Measurements from ENCODE around the gene TLE1.

TLE1 gene

GRCh38 chr9:81652058-81652687 lies 37.2 kb downstream of the TLE1 start:
- peaks cover 3% of the 10 kb centered on the region for H3K4me1 ChIP-seq (ENCODE audit: insufficient read depth, low read length, poor library complexity, severe bottlenecking)
- H3K36me3 ChIP-seq (ENCODE audit: insufficient read depth, low read length) = peaks cover 21% of the 10 kb centered on the region; the same call in 1 of the 2 replicates
- peaks cover 10% of the 10 kb centered on the region for H3K79me2 ChIP-seq (ENCODE audit: insufficient read depth, low read length)

GRCh38 chr9:81650586-81651515 lies 38.5 kb downstream of the TLE1 start:
- H3K4me1 ChIP-seq (ENCODE audit: insufficient read depth, low read length, poor library complexity, severe bottlenecking) = peaks cover 9% of the 10 kb centered on the region
- peaks cover 21% of the 10 kb centered on the region; the same call in 1 of the 2 replicates for H3K36me3 ChIP-seq (ENCODE audit: insufficient read depth, low read length)

More at GRCh38 chr9:81652058-81652687, 37.2 kb downstream of the TLE1 start:
- no peak overlapping the region for H3K4me2 ChIP-seq (ENCODE audit: low read depth, low read length, poor library complexity, severe bottlenecking)
- H3F3A ChIP-seq (ENCODE audit: low read depth) = no peaks in the 10 kb centered on the region
- TF ChIP-seq CTCF (conservative IDR thresholded peaks at IDR 0.05; ENCODE audit: low read length) (no peak), EZH2phosphoT487 (IDR thresholded peaks at IDR 0.05; ENCODE audit: borderline replicate concordance) (no peak)
- H3K9me3 ChIP-seq (ENCODE audit: insufficient read depth, low read depth, low read length) = no peaks in the 10 kb centered on the region
- no peak overlapping the region for H3K9ac ChIP-seq (ENCODE audit: low read depth, low read length, poor library complexity, severe bottlenecking)
- no peak overlapping the region for H3K4me3 ChIP-seq (ENCODE audit: low read length, poor library complexity, severe bottlenecking)
- H2AFZ ChIP-seq (ENCODE audit: low read length) = no peak overlapping the region
- H3K9me2 ChIP-seq (replicated peaks; ENCODE audit: low read depth, low read length) = no peaks in the 10 kb centered on the region
- H4K20me1 ChIP-seq (ENCODE audit: insufficient read depth, low read length, poor library complexity, severe bottlenecking) = no peaks in the 10 kb centered on the region
- no peaks in the 10 kb centered on the region for H3K27me3 ChIP-seq (ENCODE audit: insufficient read depth, low read length, poor library complexity, severe bottlenecking)

More at GRCh38 chr9:81650586-81651515, 38.5 kb downstream of the TLE1 start:
- no peak overlapping the region for H3K4me2 ChIP-seq (ENCODE audit: low read depth, low read length, poor library complexity, severe bottlenecking)
- no peaks in the 10 kb centered on the region for H3F3A ChIP-seq (ENCODE audit: low read depth)
- H3K9me2 ChIP-seq (replicated peaks; ENCODE audit: low read depth, low read length) = no peaks in the 10 kb centered on the region
- H3K4me3 ChIP-seq (ENCODE audit: low read length, poor library complexity, severe bottlenecking) = no peak overlapping the region
- no peak overlapping the region for H2AFZ ChIP-seq (ENCODE audit: low read length)
- H3K79me2 ChIP-seq (ENCODE audit: insufficient read depth, low read length) = peaks cover 10% of the 10 kb centered on the region
- H4K20me1 ChIP-seq (ENCODE audit: insufficient read depth, low read length, poor library complexity, severe bottlenecking) = no peaks in the 10 kb centered on the region
- H3K9me3 ChIP-seq (ENCODE audit: insufficient read depth, low read depth, low read length) = no peaks in the 10 kb centered on the region
- H3K27me3 ChIP-seq (ENCODE audit: insufficient read depth, low read length, poor library complexity, severe bottlenecking) = no peaks in the 10 kb centered on the region
- TF ChIP-seq CTCF (conservative IDR thresholded peaks at IDR 0.05; ENCODE audit: low read length) = no peak
- no peak for TF ChIP-seq EZH2phosphoT487 (IDR thresholded peaks at IDR 0.05; ENCODE audit: borderline replicate concordance)
- H3K9ac ChIP-seq (ENCODE audit: low read depth, low read length, poor library complexity, severe bottlenecking) = no peak overlapping the region

Data from Loucy (cell line).